Left ventricle myocardium inferior (tissue), 1 donor: ENCODE data around the gene HNF4A. TPM values are rescaled to one million over a fixed set of nuclear protein-coding genes. Genes with fewer than 3 reads are reported as not detected.

Experiments used
- DNase-seq: peaks from one replicate; pipeline ENCODE4 v3.0.0-alpha.2; 2020
- H3K27ac ChIP-seq: fragments of 200-600 bp; replicated peaks from 2 replicates; pipeline ENCODE4 v1.8.0; 2021
- H3K27me3 ChIP-seq: fragments of 200-600 bp; 2 replicates; pipeline ENCODE4 v1.8.0; 2021; ENCODE audit warnings: low read depth
- H3K36me3 ChIP-seq: fragments of 200-600 bp; 2 replicates; pipeline ENCODE4 v1.8.0; 2021
- H3K4me1 ChIP-seq: fragments of 200-600 bp; 2 replicates; pipeline ENCODE4 v1.8.0; 2021
- H3K4me3 ChIP-seq: fragments of 200-600 bp; 2 replicates; pipeline ENCODE4 v1.8.0; 2021; ENCODE audit warnings: mild to moderate bottlenecking, moderate library complexity
- H3K9me3 ChIP-seq: fragments of 200-600 bp; replicated peaks from 2 replicates; pipeline ENCODE4 v1.8.0; 2021
- intact Hi-C: fragments of 100-400 bp; cut with micrococcal nuclease; formaldehyde crosslinking; loops from one replicate; pipeline ENCODE4 v1.11.0; 2022
- total RNA-seq: library from RNA; stranded (reverse); fragmentation: NEBNext Ultra II Directional; extraction: Animal tissue kit (Norgen Biotek cat#: 25700); gene quantifications from one replicate; pipeline ENCODE4 v1.2.1, GENCODE V29; 2021
- TF ChIP-seq, protein P1 (sequence below): fragments of 200-600 bp; IDR thresholded peaks from 2 replicates; pipeline ENCODE4 v1.8.0; 2021; ENCODE audit warnings: antibody characterized with exemption, mild to moderate bottlenecking, borderline replicate concordance
- donor health status: DM: no; HTN: yes; CAD: no; lungs with severe emphysema.

Gene HNF4A
- total RNA-seq, 1 donor from 2014 or later: not detected

- H3K4me1 ChIP-seq: no peaks in the 10 kb centered on the region
- TF ChIP-seq, protein P1, sequence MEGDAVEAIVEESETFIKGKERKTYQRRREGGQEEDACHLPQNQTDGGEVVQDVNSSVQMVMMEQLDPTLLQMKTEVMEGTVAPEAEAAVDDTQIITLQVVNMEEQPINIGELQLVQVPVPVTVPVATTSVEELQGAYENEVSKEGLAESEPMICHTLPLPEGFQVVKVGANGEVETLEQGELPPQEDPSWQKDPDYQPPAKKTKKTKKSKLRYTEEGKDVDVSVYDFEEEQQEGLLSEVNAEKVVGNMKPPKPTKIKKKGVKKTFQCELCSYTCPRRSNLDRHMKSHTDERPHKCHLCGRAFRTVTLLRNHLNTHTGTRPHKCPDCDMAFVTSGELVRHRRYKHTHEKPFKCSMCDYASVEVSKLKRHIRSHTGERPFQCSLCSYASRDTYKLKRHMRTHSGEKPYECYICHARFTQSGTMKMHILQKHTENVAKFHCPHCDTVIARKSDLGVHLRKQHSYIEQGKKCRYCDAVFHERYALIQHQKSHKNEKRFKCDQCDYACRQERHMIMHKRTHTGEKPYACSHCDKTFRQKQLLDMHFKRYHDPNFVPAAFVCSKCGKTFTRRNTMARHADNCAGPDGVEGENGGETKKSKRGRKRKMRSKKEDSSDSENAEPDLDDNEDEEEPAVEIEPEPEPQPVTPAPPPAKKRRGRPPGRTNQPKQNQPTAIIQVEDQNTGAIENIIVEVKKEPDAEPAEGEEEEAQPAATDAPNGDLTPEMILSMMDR: no peak
- H3K9me3 ChIP-seq: no peaks in the 10 kb centered on the region
- DNase-seq: no peak
- no peak overlapping the region for H3K4me3 ChIP-seq
- peaks cover 33% of the 10 kb centered on the region for H3K27me3 ChIP-seq
- intact Hi-C loops: no loop called here
- H3K27ac ChIP-seq: no peak overlapping the region
- H3K36me3 ChIP-seq: no peaks in the 10 kb centered on the region
Measured at GRCh38 chr20:44395461-44396340, 40.2 kb downstream of the HNF4A start.

DNA sequence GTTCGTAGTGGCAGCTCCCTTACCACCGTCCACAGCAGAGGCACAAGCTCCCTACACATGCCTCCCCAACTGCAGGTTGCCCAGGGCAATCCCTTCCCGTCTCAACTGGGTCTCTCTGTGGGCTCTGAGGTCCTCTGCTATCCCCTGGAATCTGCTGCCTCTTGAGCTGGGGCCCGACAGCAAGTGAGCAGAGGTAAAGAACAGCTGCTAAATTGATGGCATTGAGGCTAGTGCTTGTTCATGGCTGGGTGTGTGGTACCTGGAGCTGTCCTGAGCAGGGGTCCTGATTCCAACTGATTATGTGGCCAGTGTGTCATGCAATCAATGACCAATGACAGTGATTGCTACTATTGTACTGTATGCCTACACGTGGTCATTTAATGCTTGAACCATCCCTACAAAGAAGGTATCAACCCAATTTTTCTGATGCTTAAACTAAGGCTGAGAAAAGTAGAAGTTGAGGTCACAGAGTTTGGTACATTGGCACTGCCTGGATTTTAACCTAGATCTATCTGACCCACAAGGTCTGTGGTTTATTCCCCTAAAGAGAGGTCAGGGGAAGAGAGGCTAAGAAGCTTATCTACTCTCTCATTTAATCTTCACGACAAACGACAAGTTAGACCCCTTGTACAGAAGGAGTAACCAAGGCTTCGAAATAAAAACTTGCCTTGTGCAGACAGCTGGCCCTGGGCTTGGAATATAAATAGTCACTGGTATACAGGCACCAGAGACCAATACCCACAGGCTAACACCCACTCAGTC is 41.1 kb downstream of the HNF4A start:
- H3K27me3 ChIP-seq: peaks cover 40% of the 10 kb centered on the region
- H3K9me3 ChIP-seq: no peaks in the 10 kb centered on the region
- no peaks in the 10 kb centered on the region for H3K4me1 ChIP-seq
- H3K27ac ChIP-seq: no peak overlapping the region
- intact Hi-C loops: no loop called here
- no peak overlapping the region for H3K4me3 ChIP-seq
- TF ChIP-seq, protein P1: no peak
- no peak for DNase-seq
- no peaks in the 10 kb centered on the region for H3K36me3 ChIP-seq

DNA sequence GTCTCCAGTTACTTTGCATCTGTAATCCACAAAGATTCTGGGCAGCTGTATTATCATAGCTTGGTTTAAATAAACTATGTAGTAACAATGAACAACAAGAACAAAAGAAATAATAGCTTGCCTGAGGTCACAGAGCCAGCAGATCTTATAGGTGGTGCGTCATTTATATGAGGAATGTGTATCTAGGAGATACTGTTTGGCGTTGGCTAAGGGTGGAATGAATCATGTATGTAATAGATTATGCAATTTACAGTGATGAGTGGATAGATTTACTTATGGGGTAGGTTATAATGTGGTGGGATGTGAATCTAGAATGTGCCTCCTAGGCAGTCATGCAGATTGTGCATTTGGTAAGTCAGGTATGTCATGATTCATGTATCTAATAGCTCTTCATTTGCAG is 42.8 kb downstream of the HNF4A start:
- no peaks in the 10 kb centered on the region for H3K4me1 ChIP-seq
- no peak overlapping the region for H3K4me3 ChIP-seq
- intact Hi-C loops: no loop called here
- no peaks in the 10 kb centered on the region for H3K9me3 ChIP-seq
- peaks cover 58% of the 10 kb centered on the region for H3K27me3 ChIP-seq
- no peak overlapping the region for H3K27ac ChIP-seq
- H3K36me3 ChIP-seq: no peaks in the 10 kb centered on the region
- DNase-seq: no peak
- TF ChIP-seq, protein P1: no peak

- Histone ChIP-seq H3K4me1 (no peaks in the 10 kb centered on the region), H3K9me3 (no peaks in the 10 kb centered on the region), H3K27ac (no peak overlapping the region), H3K36me3 (no peaks in the 10 kb centered on the region), H3K4me3 (no peak overlapping the region), H3K27me3 (peaks cover 65% of the 10 kb centered on the region)
- intact Hi-C loops: no loop called here
- no peak for DNase-seq
- TF ChIP-seq, protein P1: no peak
Measured at GRCh38 chr20:44399446-44399845, 43.9 kb downstream of the HNF4A start.

DNA sequence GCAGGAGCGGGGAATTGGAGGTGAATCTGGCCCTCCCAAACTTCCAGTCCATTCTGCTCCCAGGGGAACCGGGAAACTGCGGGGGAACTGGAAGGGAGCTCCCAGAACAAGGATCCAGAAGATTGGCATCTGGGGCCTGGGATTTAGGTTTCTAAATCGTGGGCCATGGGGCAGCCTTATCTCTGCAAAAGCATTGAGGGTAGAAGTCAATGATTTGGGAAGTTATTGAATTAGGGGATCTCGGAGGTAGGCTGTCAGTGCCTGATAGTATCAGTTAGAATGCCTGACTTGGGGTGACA is 45.1 kb downstream of the HNF4A start:
- intact Hi-C loops: no loop called here
- no peaks in the 10 kb centered on the region for H3K36me3 ChIP-seq
- no peak for DNase-seq
- peaks cover 55% of the 10 kb centered on the region for H3K27me3 ChIP-seq
- TF ChIP-seq, protein P1: no peak
- no peaks in the 10 kb centered on the region for H3K4me1 ChIP-seq
- H3K4me3 ChIP-seq: no peak overlapping the region
- H3K9me3 ChIP-seq: no peaks in the 10 kb centered on the region
- no peak overlapping the region for H3K27ac ChIP-seq
